Keratinocyte (primary cell): Measurements from ENCODE around the gene IFT88. TPM values are rescaled to one million over a fixed set of nuclear protein-coding genes. Genes with fewer than 3 reads are reported as not detected.

Experiments used
- DNase-seq: peaks from one replicate; pipeline ENCODE4 v3.0.0-alpha.2; 2011; ENCODE audit warnings: low read depth, missing footprints, low spot score
- FAIRE-seq: peaks from 2 replicates; lab custom pipeline; 2011; peaks lifted over from hg19 to GRCh38; lab: Jason Lieb, UNC
- H2AFZ ChIP-seq: 2 replicates; pipeline ENCODE4 v1.6.0; 2012; ENCODE audit warnings: low read length, control low read depth, inconsistent platforms; ENCODE audit not compliant: control insufficient read depth
- H3K27ac ChIP-seq: 2 replicates; pipeline ENCODE4 v1.5.1; 2011; ENCODE audit warnings: low read length; ENCODE audit not compliant: control insufficient read depth, insufficient read depth
- H3K27me3 ChIP-seq: 3 replicates; pipeline ENCODE4 v1.6.0; 2011; ENCODE audit warnings: low read length; ENCODE audit not compliant: control insufficient read depth, insufficient read depth; ENCODE audit errors: extremely low read depth
- H3K36me3 ChIP-seq, 2 experiments: 2 replicates in 1 of 2; 3 replicates in 1 of 2; pipeline ENCODE4 v1.5.1; 2011; ENCODE audit warnings: low read length in 2 of 2, mild to moderate bottlenecking in 1 of 2; ENCODE audit not compliant: control insufficient read depth in 2 of 2, insufficient read depth in 2 of 2; ENCODE audit errors: extremely low read depth in 1 of 2
- H3K4me1 ChIP-seq: 3 replicates; pipeline ENCODE4 v1.5.1; 2011; ENCODE audit warnings: low read length; ENCODE audit not compliant: control insufficient read depth, insufficient read depth; ENCODE audit errors: extremely low read depth
- H3K4me2 ChIP-seq: 3 replicates; pipeline ENCODE4 v1.6.0; 2011; ENCODE audit warnings: low read depth, low read length; ENCODE audit not compliant: control insufficient read depth, insufficient read depth; ENCODE audit errors: extremely low read depth
- H3K4me3 ChIP-seq, 3 experiments: fragments of 200-600 bp in 1 of 3; sonication (generic) in 1 of 3; 2 replicates in 2 of 3; 3 replicates in 1 of 3; pipeline ENCODE4 v1.5.1; 2011 to 2016; ENCODE audit warnings: low read length in 3 of 3, mild to moderate bottlenecking in 3 of 3, control low read depth in 2 of 3, inconsistent platforms in 1 of 3, low read depth in 1 of 3, mixed read lengths in 1 of 3, mixed run types in 1 of 3, moderate library complexity in 1 of 3; ENCODE audit not compliant: control insufficient read depth in 2 of 3, insufficient read depth in 2 of 3; ENCODE audit errors: extremely low read depth in 1 of 3
- H3K79me2 ChIP-seq: 2 replicates; pipeline ENCODE4 v1.6.0; 2012; ENCODE audit warnings: low read length; ENCODE audit not compliant: control insufficient read depth, insufficient read depth
- H3K9ac ChIP-seq: 3 replicates; pipeline ENCODE4 v1.6.0; 2011; ENCODE audit warnings: low read length; ENCODE audit not compliant: control insufficient read depth, insufficient read depth; ENCODE audit errors: extremely low read depth
- H3K9me1 ChIP-seq: 3 replicates; pipeline ENCODE4 v1.6.0; 2011; ENCODE audit warnings: low read length; ENCODE audit not compliant: control insufficient read depth, insufficient read depth; ENCODE audit errors: extremely low read depth
- H3K9me3 ChIP-seq: 2 replicates; pipeline ENCODE4 v1.5.1; 2012; ENCODE audit warnings: low read depth, low read length; ENCODE audit not compliant: control insufficient read depth
- H4K20me1 ChIP-seq: 3 replicates; pipeline ENCODE4 v1.6.0; 2011; ENCODE audit warnings: low read length; ENCODE audit not compliant: control insufficient read depth, insufficient read depth; ENCODE audit errors: extremely low read depth
- EZH2 ChIP-seq: IDR thresholded peaks from one replicate; pipeline ENCODE4 v1.6.1; 2012; ENCODE audit warnings: inconsistent platforms, mild to moderate bottlenecking, low read length, moderate library complexity
- dilution Hi-C: fragments of 300-500 bp; cut with MboI; formaldehyde crosslinking; loops from one replicate; pipeline ENCODE4 v1.7.0; 2020; ENCODE audit warnings: low sequenced_read_pairs; ENCODE audit not compliant: extremely low pct_ligation_motif_present
- polyA plus RNA-seq, 5 experiments: library from polyadenylated mRNA; depleted of rRNA in 3 of 5; stranded (reverse) in 3 of 5; stranded (forward) in 1 of 5; unstranded in 1 of 5; fragments of >200 nt; gene quantifications; 1 replicate in 1 of 5; 2 replicates in 3 of 5; 3 replicates in 1 of 5; pipeline versions ENCODE4 v1.2.1 to v1.2.3, GENCODE V29; 2011 to 2012; ENCODE audit warnings: missing spikeins in 2 of 5, low read depth in 1 of 5, low replicate concordance in 1 of 5
- TF ChIP-seq, protein P1 (sequence below), 3 experiments: IDR thresholded peaks in 1 of 3; conservative IDR thresholded peaks in 1 of 3; optimal IDR thresholded peaks in 1 of 3; 2 replicates in 2 of 3; 3 replicates in 1 of 3; pipeline versions ENCODE3 to v1.5.1; 2011; ENCODE audit warnings: low read length in 3 of 3, mild to moderate bottlenecking in 3 of 3, moderate library complexity in 2 of 3, control low read depth in 1 of 3, inconsistent platforms in 1 of 3; ENCODE audit not compliant: insufficient read depth in 2 of 3; ENCODE audit errors: extremely low read depth in 1 of 3

The IFT88 gene
- polyA plus RNA-seq, 1 donor (not counting 4 experiments of a cell fraction or from before 2014, with no cell fraction given) = 9.5 TPM

DNA sequence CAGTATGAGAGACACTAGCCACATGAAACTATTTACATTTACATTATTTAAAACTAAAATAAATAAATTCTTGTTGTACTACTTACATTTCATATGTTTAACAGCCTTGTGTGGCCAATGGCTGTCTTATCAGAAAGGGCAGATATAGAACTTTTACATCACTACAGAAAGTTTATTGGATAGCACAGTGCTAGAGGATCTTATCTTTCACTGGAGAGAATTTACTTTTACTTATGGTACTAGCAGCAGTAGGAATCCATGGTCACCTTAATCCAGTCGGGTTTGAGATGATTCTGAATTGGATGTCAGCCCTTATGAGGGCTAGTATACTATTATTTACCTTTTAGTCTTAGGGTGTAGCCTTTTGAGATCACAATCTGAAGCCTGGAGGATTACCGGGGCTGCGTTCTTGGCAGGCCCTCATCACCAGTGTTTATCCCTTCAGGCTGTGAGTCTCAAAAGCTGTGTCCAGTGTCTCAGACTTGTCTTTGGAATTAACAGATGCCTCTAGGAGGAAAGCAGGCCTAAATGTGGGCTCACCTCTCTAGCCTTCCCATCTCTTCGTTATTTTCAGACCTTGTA, 21.7 kb downstream of the IFT88 start:
- no peak overlapping the region for H3K4me3 ChIP-seq
- no peak for FAIRE-seq
- H3K27ac ChIP-seq = no peak overlapping the region
- H3K27me3 ChIP-seq = no peaks in the 10 kb centered on the region
- no peaks in the 10 kb centered on the region for H3K36me3 ChIP-seq
- H3K9me1 ChIP-seq = no peaks in the 10 kb centered on the region
- dilution Hi-C loops = no loop called here
- no peaks in the 10 kb centered on the region for H4K20me1 ChIP-seq
- TF ChIP-seq, protein P1, sequence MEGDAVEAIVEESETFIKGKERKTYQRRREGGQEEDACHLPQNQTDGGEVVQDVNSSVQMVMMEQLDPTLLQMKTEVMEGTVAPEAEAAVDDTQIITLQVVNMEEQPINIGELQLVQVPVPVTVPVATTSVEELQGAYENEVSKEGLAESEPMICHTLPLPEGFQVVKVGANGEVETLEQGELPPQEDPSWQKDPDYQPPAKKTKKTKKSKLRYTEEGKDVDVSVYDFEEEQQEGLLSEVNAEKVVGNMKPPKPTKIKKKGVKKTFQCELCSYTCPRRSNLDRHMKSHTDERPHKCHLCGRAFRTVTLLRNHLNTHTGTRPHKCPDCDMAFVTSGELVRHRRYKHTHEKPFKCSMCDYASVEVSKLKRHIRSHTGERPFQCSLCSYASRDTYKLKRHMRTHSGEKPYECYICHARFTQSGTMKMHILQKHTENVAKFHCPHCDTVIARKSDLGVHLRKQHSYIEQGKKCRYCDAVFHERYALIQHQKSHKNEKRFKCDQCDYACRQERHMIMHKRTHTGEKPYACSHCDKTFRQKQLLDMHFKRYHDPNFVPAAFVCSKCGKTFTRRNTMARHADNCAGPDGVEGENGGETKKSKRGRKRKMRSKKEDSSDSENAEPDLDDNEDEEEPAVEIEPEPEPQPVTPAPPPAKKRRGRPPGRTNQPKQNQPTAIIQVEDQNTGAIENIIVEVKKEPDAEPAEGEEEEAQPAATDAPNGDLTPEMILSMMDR (optimal IDR thresholded peaks at IDR 0.05 in 1 of 3, IDR thresholded peaks at IDR 0.05 in 1 of 3, conservative IDR thresholded peaks at IDR 0.05 in 1 of 3; ENCODE audit: extremely low read depth in 1 of 3, insufficient read depth in 2 of 3, low read length in 3 of 3) = no peak
- no peak for TF ChIP-seq EZH2
- peaks cover 2% of the 10 kb centered on the region for H3K9me3 ChIP-seq
- H3K79me2 ChIP-seq = no peaks in the 10 kb centered on the region
- H2AFZ ChIP-seq = no peak overlapping the region
- no peak overlapping the region for H3K4me2 ChIP-seq
- H3K4me1 ChIP-seq = no peaks in the 10 kb centered on the region
- DNase-seq = no peak
- no peak overlapping the region for H3K9ac ChIP-seq

DNA sequence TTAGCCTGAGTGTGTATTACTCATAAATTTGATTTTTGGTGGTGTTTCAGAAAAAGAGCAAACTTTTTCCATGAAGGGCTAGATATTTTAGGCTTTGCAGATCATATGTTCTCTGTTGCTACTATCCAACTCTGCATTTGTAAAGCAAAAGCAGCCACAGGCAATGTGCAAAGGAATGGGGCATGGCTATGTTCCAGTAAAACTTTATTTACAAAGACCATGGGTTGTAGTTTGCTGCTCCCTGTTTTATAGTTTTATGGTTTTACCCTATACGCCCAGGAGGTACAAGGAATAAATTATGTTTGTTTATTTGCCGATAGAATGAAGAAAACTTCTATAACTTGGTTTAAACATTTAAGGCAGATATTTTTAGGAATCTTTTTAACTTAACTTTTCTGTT, 23.6 kb downstream of the IFT88 start:
- dilution Hi-C loops = no loop called here
- no peak for DNase-seq
- FAIRE-seq = no peak

More for the DNA sequence above, 23.6 kb downstream of the IFT88 start:
- Histone ChIP-seq H4K20me1 (no peaks in the 10 kb centered on the region), H3K9me3 (no peaks in the 10 kb centered on the region), H3K27me3 (no peaks in the 10 kb centered on the region), H3K79me2 (no peaks in the 10 kb centered on the region), H2AFZ (no peak overlapping the region), H3K36me3 (no peaks in the 10 kb centered on the region), H3K9ac (no peak overlapping the region), H3K4me2 (no peak overlapping the region), H3K9me1 (no peaks in the 10 kb centered on the region), H3K4me3 (no peak overlapping the region), H3K27ac (no peak overlapping the region), H3K4me1 (no peaks in the 10 kb centered on the region)
- TF ChIP-seq, protein P1 (optimal IDR thresholded peaks at IDR 0.05 in 1 of 3, IDR thresholded peaks at IDR 0.05 in 1 of 3, conservative IDR thresholded peaks at IDR 0.05 in 1 of 3; ENCODE audit: extremely low read depth in 1 of 3, insufficient read depth in 2 of 3, low read length in 3 of 3) = no peak
- TF ChIP-seq EZH2 = no peak
